HG03108 (cell line): ENCODE data around the gene HES2.
A peak's percentile ranks its signal among the peaks of the same experiment; 100 is the strongest.
"Not testable (repeated sequence)": the region's sequence is repeated elsewhere in the genome, so short reads cannot be mapped to it uniquely, and the experiment has no call there.

Experiments
- ATAC-seq: cut with Tn5 transposase; IDR thresholded peaks from one replicate; pipeline ENCODE4 v1.9.1; 2021; ENCODE audit warnings: moderate library complexity; ENCODE audit not compliant: unreplicated experiment

The HES2 gene

DNA sequence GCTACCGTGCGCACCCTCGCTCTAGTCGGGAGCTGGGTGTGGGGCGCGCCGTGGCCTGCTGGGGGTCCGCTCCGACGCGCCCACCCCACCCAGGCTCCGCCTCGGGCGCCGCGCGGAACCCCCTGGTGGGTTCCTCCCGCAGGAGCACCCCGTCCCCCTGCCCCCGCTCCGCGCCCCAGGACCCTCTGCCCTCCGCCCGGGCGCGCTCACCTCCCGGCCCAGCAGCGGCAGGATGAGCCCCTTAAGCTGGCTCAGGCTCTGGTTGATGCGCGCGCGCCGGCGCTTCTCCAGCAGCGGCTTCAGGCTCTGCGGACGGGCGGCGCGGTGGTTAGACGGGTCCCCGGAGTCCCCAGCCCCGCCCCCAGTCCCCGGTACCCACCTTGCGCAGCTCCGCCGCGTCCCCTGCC lies 319 bp downstream of the HES2 start:
- ATAC-seq, result no peak

DNA sequence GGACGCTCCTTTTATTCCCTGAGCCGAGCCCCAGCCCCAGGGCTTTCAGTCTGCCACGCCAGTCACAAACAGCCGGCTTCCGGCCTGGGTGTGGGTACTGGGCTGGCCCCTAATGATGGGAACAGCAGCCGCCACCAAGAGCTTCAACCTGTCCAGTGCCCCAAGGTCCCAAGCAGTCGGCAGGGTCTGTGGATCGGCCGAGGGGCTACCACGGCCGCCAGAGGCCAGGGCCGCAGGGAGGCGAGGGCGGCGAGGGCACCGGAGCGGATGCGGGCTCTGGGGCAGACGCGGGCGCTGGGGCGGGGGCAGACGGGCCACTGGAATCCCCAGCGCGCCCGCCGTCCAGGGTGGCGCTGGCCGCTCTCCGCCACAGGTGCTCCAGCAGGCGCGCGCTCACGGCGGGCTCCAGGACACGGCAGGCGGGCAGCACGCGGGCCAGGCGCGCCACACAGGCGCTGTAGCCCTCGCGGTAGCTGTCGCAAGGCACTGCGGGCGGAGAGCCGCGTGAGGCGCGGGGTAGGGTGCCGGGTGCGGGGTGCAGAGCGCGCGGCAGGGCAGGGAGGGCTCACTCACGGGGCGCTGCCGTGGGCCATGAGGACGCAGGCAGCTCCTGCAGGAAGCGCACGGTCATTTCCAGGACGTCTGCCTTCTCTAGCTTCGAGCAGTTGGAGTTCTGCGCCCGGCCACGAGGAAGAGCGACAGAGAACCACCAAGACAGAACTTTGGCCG lies 887 bp downstream of the HES2 start:
- no peak for ATAC-seq

- no peak for ATAC-seq
Observed at GRCh38 chr1:6417961-6418667, 1.6 kb downstream of the HES2 start.

DNA sequence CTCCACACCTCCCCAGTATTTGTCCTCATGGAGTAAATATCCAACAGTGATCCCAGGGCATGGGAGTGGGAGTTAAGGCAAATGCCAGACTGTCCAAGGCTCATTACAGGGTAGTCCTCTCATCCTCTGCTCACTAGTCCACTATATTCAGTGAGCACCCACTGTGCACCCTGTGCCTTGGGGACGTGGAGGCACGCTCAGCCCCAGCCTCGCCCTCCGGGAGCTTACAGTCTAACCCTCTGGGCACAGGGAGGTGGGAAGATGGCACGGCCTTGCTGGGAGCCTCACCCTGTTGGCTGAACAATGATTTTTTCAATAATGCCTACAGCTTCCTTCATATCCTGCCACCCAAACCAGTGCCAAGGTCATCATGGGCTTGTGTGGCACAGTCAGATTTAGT lies 2.8 kb downstream of the HES2 start:
- no peak for ATAC-seq

- ATAC-seq, result no peak
Observed at GRCh38 chr1:6416295-6416656, 3.4 kb downstream of the HES2 start.

- no peak for ATAC-seq
Observed at GRCh38 chr1:6414881-6415626, 4.7 kb downstream of the HES2 start.

- peak; percentile 80 for ATAC-seq
Observed at GRCh38 chr1:6414443-6414844, 5.3 kb downstream of the HES2 start.

GRCh38 chr1:6412896-6413295 lies 6.8 kb downstream of the HES2 start:
- no peak for ATAC-seq

- no peak for ATAC-seq
Observed at GRCh38 chr1:6410248-6410893, 9.3 kb downstream of the HES2 start.

GRCh38 chr1:6409733-6410132 lies 10.0 kb downstream of the HES2 start:
- ATAC-seq, result no peak

- ATAC-seq, result no peak
Observed at GRCh38 chr1:6409053-6409452, 10.7 kb downstream of the HES2 start.

DNA sequence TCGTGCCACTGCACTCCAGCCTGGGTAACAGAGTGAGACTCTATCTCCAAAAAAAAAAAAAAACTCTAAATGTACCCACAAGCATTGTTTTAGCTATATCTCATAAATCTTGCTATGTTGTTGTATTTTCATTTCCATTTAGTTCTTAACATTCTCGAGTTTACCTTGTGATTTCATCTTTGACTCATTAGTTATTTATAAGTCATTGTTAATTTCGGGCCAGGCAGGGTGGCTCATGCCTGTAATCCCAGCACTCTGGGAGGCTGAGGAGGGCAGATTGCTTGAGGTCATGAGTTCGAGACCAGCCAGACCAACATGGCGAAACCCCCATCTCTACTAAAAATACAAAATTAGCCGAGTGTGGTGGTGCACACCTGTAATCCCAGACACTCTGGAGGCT lies 11.7 kb downstream of the HES2 start:
- no peak for ATAC-seq

GRCh38 chr1:6401673-6402072 lies 18.0 kb downstream of the HES2 start:
- no peak for ATAC-seq

GRCh38 chr1:6399294-6399693 lies 20.4 kb downstream of the HES2 start:
- ATAC-seq, result no peak

GRCh38 chr1:6397844-6398441 lies 21.8 kb downstream of the HES2 start:
- ATAC-seq, result no peak

DNA sequence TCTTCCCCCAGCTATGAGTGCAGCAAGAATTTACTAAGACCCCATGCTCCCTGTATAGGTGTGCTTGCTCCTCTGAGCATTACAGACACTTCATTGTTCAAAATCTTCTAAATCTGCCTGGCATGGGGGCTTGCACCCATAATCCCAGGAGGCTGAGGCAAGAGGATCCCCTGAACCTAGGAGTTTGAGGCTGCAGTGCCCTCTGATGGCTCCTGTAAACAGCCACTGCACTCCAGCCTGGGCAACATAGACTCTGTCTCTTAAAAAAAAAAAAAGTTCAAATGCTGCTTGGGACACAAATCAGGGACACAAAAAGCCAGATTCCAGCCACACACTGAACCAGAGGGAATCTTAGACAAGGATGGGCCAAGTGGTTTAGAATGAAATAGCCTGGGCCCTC lies 22.7 kb downstream of the HES2 start:
- ATAC-seq, result no peak

DNA sequence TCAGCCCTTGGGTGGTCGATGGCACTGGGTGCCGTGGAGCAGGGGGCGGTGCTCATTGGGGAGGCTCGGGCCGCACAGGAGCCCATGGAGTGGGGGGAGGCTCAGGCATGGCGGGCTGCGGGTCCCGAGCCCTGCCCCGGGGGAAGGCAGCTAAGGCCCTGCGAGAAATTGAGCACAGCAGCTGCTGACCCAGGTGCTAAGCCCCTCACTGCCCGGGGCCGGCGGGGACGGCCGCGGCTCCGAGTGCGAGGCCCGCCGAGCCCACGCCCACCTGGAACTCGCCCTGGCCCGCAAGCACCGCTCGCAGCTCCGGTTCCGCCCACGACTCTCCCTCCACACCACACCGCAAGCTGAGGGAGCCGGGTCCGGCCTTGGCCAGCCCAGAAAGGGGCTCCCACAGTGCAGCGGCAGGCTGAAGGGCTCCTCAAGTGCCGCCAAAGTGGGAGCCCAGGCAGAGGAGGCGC lies 23.9 kb downstream of the HES2 start:
- not testable (repeated sequence) for ATAC-seq

DNA sequence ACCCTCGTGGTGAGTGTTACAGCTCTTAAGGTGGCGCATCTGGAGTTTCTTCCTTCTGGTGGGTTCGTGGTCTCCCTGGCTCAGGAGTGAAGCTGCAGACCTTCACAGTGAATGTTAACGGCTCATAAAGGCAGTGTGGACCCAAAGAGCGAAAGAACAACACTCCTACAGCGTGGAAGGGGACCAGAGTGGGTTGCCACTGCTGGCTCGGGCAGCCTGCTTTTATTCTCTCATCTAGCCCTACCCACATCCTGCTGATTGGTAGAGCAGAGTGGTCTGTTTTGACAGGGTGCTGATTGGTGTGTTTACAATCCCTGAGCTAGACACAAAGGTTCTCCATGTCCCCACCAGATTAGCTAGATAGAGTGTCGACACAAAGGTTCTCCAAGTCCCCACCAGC lies 24.6 kb downstream of the HES2 start:
- ATAC-seq, result not testable (repeated sequence)

GRCh38 chr1:6393400-6394187 lies 26.1 kb downstream of the HES2 start, which contains the start of gene ACOT7:
TSS of gene ACOT7 (minus strand) at chr1:6393767. CDS start at chr1:6393399, 368 bp downstream.
- ATAC-seq, result peak; percentile 85

DNA sequence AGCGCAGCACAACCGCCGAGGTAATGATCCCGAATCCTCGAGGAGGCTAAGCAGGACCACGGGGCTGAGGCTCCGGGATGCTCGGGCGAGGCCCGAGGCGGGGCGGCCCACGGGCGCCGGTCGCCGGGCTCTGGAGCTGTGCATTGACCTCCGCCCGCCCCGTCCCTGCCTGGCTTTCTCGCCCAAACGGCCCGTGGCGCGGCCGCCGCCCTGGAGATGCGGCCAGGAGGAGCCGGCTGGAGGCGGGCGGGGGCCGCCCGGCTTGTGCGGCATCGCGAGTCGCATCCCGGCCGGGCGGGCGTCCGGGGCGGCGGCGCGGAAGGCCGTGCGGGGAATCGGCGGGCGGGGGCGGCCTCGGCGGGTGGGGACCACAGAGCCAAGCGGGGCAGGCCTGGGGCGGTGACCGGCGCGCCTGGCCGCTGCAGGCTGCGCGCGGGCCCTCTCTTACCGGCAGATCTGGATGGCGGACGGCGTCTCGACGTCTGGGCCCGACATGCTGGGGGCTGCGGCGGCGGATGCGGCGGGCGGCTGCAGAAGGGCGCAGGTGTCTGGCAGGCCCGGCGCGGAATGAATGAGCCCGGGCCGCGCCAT lies 26.8 kb downstream of the HES2 start:
- ATAC-seq, result no peak
